Measurements from ENCODE around the gene PTGR1. TPM values are rescaled to one million over a fixed set of nuclear protein-coding genes. Genes with fewer than 3 reads are reported as not detected.

PTGR1 gene
- total RNA-seq, 4 donors from 2014 or later: 7.5 to 30.9 (median 16.8) TPM

GRCh38 chr9:111610845-111611244, 11.4 kb upstream of the PTGR1 start:
- H3K27me3 ChIP-seq: no peaks in the 10 kb centered on the region
- H3K4me3 ChIP-seq: no peak overlapping the region
- in situ Hi-C loops (cut with MboI; ENCODE audit: low sequenced_read_pairs in 4 of 4) (no loop called here), intact Hi-C loops (cut with DNase I; ENCODE audit: low total_unique reads) (no loop called here)
- no peaks in the 10 kb centered on the region for H3K36me3 ChIP-seq
- no peaks in the 10 kb centered on the region for H3K4me1 ChIP-seq
- DNase-seq (no peak), ATAC-seq (no peak)
- H3K27ac ChIP-seq: no peak overlapping the region
- no peaks in the 10 kb centered on the region for H3K9me3 ChIP-seq
- no peak for TF ChIP-seq POLR2A (IDR thresholded peaks at IDR 0.05)
- no peak for TF ChIP-seq CTCF (IDR thresholded peaks at IDR 0.05 in 4 of 5, conservative IDR thresholded peaks at IDR 0.05 in 1 of 5)

- ATAC-seq (no peak), DNase-seq (no peak)
- intact Hi-C loops (cut with DNase I; ENCODE audit: low total_unique reads) (no loop called here), in situ Hi-C loops (cut with MboI; ENCODE audit: low sequenced_read_pairs in 4 of 4) (no loop called here)
- TF ChIP-seq CTCF (IDR thresholded peaks at IDR 0.05 in 4 of 5, conservative IDR thresholded peaks at IDR 0.05 in 1 of 5): no peak
- TF ChIP-seq POLR2A (IDR thresholded peaks at IDR 0.05): no peak
- Histone ChIP-seq H3K36me3 (no peaks in the 10 kb centered on the region), H3K4me3 (no peak overlapping the region), H3K4me1 (no peaks in the 10 kb centered on the region), H3K27me3 (no peaks in the 10 kb centered on the region), H3K9me3 (no peaks in the 10 kb centered on the region), H3K27ac (no peak overlapping the region)
These were observed 10.7 kb upstream of the PTGR1 start for GRCh38 chr9:111610149-111610548.

- Histone ChIP-seq H3K9me3 (no peaks in the 10 kb centered on the region), H3K36me3 (no peaks in the 10 kb centered on the region), H3K27me3 (no peaks in the 10 kb centered on the region), H3K4me3 (no peak overlapping the region), H3K27ac (no peak overlapping the region), H3K4me1 (no peaks in the 10 kb centered on the region)
- intact Hi-C loops (cut with DNase I; ENCODE audit: low total_unique reads) (no loop called here), in situ Hi-C loops (cut with MboI; ENCODE audit: low sequenced_read_pairs in 4 of 4) (no loop called here)
- ATAC-seq: no peak
- TF ChIP-seq POLR2A (IDR thresholded peaks at IDR 0.05) (no peak), CTCF (IDR thresholded peaks at IDR 0.05 in 4 of 5, conservative IDR thresholded peaks at IDR 0.05 in 1 of 5) (no peak)
- no peak for DNase-seq
These were observed 5.7 kb upstream of the PTGR1 start for GRCh38 chr9:111605041-111605559.

- in situ Hi-C loops (cut with MboI; ENCODE audit: low sequenced_read_pairs in 4 of 4) (no loop called here), intact Hi-C loops (cut with DNase I; ENCODE audit: low total_unique reads) (no loop called here)
- TF ChIP-seq CTCF (IDR thresholded peaks at IDR 0.05 in 4 of 5, conservative IDR thresholded peaks at IDR 0.05 in 1 of 5): no peak
- no peak for TF ChIP-seq POLR2A (IDR thresholded peaks at IDR 0.05)
- Histone ChIP-seq H3K4me3 (no peak overlapping the region), H3K9me3 (no peaks in the 10 kb centered on the region), H3K4me1 (no peaks in the 10 kb centered on the region), H3K27ac (no peak overlapping the region), H3K27me3 (no peaks in the 10 kb centered on the region), H3K36me3 (no peaks in the 10 kb centered on the region)
- DNase-seq: no peak
- no peak for ATAC-seq
These were observed 4.7 kb upstream of the PTGR1 start for GRCh38 chr9:111604054-111604615.

- H3K27me3 ChIP-seq: no peaks in the 10 kb centered on the region
- intact Hi-C loops (cut with DNase I; ENCODE audit: low total_unique reads): no loop called here
- no peak for TF ChIP-seq POLR2A (IDR thresholded peaks at IDR 0.05)
- no peak for TF ChIP-seq CTCF (IDR thresholded peaks at IDR 0.05 in 4 of 5, conservative IDR thresholded peaks at IDR 0.05 in 1 of 5)
- no peaks in the 10 kb centered on the region for H3K36me3 ChIP-seq
- DNase-seq (no peak), ATAC-seq (no peak)
- no peak overlapping the region for H3K4me3 ChIP-seq
- H3K27ac ChIP-seq: no peak overlapping the region
- in situ Hi-C loops (cut with MboI; ENCODE audit: low sequenced_read_pairs in 4 of 4): no loop called here
- H3K4me1 ChIP-seq: peaks cover 0 to 5% of the 10 kb centered on the region in 2 donors
- no peaks in the 10 kb centered on the region for H3K9me3 ChIP-seq
These were observed 3.6 kb upstream of the PTGR1 start for GRCh38 chr9:111603041-111603440.

Data from gastrocnemius medialis (tissue), 4 donors.